ENCODE data around the gene JAML.
"Not testable (repeated sequence)": the region's sequence is repeated elsewhere in the genome, so short reads cannot be mapped to it uniquely, and the experiment has no call there.

The JAML gene

GRCh38 chr11:118193910-118194566 lies 30.8 kb downstream of the JAML start:
- DNase-seq (ENCODE audit: low spot score), result no peak

DNA sequence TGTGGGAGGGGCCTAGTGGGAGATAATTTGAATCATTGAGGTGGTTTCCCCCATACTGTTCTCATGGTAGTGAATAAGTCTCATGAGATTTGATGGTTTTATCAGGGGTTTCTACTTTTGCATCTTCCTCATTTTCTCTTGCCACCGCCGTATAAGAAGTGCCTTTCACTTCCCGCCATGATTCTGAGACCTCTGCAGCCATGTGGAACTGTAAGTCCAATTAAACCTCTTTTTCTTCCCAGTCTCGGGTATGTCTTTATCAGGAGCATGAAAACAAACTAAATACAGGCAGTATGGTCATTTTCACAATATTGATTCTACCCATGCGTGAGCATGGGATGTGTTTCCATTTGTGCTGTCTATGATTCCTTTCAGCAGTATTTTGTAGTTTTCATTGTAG lies 32.0 kb downstream of the JAML start:
- not testable (repeated sequence) for DNase-seq (ENCODE audit: low spot score)

- not testable (repeated sequence) for DNase-seq (ENCODE audit: low spot score)
Observed at GRCh38 chr11:118190942-118191506, 33.8 kb downstream of the JAML start.

GRCh38 chr11:118186346-118187107 lies 38.3 kb downstream of the JAML start:
- no peak for DNase-seq (ENCODE audit: low spot score)

- DNase-seq (ENCODE audit: low spot score), result no peak
Observed at GRCh38 chr11:118184784-118185579, 39.8 kb downstream of the JAML start.

- not testable (repeated sequence) for DNase-seq (ENCODE audit: low spot score)
Observed at GRCh38 chr11:118183691-118184090, 41.1 kb downstream of the JAML start.

GRCh38 chr11:118180300-118180703 lies 44.5 kb downstream of the JAML start:
- no peak for DNase-seq (ENCODE audit: low spot score)

GRCh38 chr11:118176778-118177134 lies 48.1 kb downstream of the JAML start:
- DNase-seq (ENCODE audit: low spot score), result no peak

- no peak for DNase-seq (ENCODE audit: low spot score)
Observed at GRCh38 chr11:118175993-118176777, 48.6 kb downstream of the JAML start, which contains the start of gene SCN2B. TSS of gene SCN2B (minus strand) at chr11:118176639. CDS start at chr11:118176431, 208 bp downstream.

GRCh38 chr11:118175031-118175992 lies 49.5 kb downstream of the JAML start:
- DNase-seq (ENCODE audit: low spot score), result no peak

DNA sequence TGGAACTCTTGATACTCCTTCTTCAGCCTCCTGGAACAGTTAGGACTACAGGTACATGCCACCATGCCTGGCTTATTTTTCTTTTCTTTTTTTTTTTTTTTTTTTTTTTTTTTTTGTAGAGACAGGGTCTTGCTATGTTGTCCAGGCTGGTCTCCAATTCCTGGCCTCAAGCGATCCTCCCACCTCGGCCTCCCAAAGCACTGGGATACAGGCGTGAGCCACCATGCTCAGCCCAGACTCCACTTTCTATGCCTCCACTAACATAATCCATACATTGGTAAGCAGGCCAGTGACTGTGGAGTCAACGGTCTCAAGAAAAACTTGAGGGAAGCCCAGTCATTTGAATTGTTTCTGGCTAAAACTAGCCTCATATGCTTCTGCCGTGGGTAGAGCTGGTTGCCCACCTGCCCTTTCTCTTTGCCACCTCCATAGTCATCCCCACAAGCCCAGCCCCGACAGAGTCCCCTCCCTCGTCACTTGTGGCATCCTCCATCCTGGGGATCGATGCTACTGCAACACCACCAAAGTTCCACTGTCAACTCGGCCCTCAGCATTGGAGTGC lies 50.7 kb downstream of the JAML start:
- no peak for DNase-seq (ENCODE audit: low spot score)

DNA sequence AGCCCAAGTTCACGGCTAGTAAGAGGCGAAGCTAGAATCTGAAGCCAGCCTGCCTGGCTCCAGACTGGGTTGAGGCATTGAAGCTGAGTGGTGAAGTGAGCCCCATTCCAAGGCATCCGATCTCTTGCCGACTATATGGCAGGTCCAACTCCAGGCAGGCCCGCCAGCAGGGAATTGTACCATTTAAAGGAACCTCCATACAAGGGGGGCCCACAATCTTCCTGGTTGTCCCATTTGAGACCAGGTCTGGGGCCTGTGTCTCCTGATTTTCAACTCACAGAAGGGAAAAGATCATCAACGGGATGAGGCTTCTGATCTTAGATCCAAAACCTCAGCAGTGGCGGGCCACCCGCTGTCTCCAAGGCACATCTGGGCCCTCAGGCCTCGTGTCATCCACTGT lies 52.5 kb downstream of the JAML start:
- no peak for DNase-seq (ENCODE audit: low spot score)

DNA sequence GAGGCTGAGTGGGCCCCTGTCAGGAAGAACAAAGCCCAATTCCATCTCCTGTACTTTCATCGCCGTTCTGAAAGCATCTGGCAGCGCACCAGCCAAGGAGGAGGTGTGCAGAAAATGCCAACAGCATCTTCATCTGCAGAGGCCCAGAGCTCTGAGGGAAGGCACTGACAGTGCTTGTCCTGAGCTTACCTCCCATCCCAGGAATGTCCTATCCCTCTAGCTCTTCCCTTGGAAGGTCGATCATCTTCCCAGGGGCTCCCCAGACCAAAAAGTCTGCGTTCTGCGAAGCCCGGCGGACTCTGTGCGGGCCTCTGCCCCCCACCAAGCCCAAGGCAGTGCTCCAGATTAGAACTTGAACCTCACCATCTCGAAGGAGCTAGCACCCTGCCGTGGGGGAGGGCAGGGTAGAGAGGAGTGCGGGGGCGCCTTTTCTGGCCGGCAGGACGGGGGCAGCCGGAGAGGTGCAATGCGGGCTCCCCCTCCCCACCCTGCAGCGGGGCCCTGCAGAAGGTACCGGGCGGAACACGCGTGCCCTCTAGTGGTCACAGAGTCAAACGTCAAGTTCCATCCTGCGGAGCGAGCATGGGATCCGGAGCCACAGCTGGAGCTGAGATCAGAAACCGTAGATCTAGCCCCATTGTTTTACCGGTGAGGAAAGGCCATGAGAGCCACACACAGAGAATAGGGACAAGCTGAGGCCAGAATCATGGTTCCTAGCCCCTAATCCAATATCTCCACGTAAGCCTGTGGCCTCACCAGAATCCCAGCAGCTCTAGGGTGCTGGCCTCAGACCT lies 53.3 kb downstream of the JAML start:
- DNase-seq (ENCODE audit: low spot score), result peak; percentile 84

- DNase-seq (ENCODE audit: low spot score), result no peak
Observed at GRCh38 chr11:118170882-118171268, 53.9 kb downstream of the JAML start.

DNA sequence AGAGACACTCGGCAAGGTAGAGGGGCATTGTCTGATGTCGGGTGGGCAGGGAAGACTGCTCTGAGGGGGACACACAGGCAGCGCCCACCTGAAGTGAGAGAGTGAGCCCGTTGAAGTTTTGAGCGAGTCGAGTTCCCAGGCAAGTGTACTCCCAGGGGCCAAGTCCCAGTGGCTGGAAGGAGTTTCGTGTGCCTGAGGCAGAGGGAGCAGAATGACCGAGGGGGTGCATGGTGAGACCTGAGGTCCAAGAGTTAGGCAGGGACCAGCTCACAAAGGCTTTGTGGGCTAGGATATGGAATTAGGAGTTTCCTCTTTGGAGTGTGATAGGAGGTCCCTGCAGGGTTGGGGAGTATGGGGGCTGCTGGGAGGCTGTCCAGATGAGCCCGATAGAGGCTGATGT lies 54.6 kb downstream of the JAML start:
- DNase-seq (ENCODE audit: low spot score), result no peak

GRCh38 chr11:118169300-118170140 lies 55.3 kb downstream of the JAML start:
- DNase-seq (ENCODE audit: low spot score), result no peak

DNA sequence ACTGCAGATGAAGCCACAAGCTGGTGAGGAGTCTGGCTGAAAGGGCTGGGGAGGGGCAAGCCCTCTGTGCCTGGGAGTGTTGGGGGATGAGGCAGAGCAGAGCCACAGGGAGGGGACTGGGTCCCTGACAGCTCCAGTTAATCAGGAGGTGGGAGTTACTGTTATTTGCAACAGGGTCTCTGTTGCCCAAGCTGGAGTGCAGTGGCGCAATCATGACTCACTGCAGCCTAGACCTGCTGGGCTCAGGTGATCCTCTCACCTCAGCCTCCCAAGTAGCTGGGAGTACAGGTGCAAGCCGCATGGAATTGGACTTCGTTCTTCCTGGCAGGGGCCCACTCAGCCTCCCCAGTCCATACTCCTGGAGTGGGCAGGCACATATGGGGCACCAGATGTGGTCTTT lies 56.1 kb downstream of the JAML start:
- DNase-seq (ENCODE audit: low spot score), result no peak

DNA sequence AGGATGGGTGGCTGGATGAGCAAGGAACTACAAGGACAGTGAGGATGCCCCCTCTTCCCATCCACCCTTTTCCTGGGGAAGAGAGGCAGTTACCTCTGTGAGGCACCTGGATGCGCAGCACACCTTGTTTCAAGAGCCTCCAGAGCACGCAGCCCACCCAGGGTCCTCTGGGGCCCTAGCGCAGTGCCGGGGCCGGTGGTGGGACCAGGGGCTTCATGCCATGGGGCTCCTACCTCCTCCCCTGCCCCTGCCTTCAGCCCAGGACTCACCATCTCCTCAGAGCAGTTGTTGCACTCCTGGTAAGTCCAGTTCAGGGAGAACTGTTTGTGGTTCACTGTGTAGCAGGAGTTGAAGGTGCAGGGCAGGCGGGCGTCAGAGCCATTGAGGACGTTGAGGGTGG lies 56.5 kb downstream of the JAML start:
- DNase-seq (ENCODE audit: low spot score), result no peak

Measured in hepatic stellate cell (primary cell).